Neural progenitor cell (in vitro differentiated cells): ENCODE data around the gene JHY. TPM values are rescaled to one million over a fixed set of nuclear protein-coding genes. Genes with fewer than 3 reads are reported as not detected.

Experiments
- DNase-seq: peaks from one replicate; pipeline ENCODE4 v3.0.0-alpha.2; 2016; ENCODE audit warnings: low spot score
- H2AFZ ChIP-seq: fragments of 200-600 bp; sonication (generic); replicated peaks from 2 replicates; pipeline ENCODE4 v1.6.1; 2016; ENCODE audit warnings: antibody characterized with exemption
- H3F3A ChIP-seq: fragments of 200-600 bp; sonication (generic); 2 replicates; pipeline ENCODE4 v1.6.1; 2016; ENCODE audit warnings: antibody characterized with exemption, low read depth
- H3K27ac ChIP-seq: fragments of 200-600 bp; sonication (generic); 2 replicates; pipeline ENCODE4 v1.5.1; 2016; ENCODE audit warnings: mild to moderate bottlenecking
- H3K27me3 ChIP-seq: fragments of 200-600 bp; sonication (generic); 2 replicates; pipeline ENCODE4 v1.6.1; 2016; ENCODE audit warnings: mild to moderate bottlenecking, moderate library complexity
- H3K36me3 ChIP-seq: fragments of 200-600 bp; sonication (generic); 2 replicates; pipeline ENCODE4 v1.5.1; 2016
- H3K4me1 ChIP-seq: fragments of 200-600 bp; sonication (generic); 2 replicates; pipeline ENCODE4 v1.6.1; 2016; ENCODE audit warnings: mixed run types
- H3K4me2 ChIP-seq: fragments of 200-600 bp; sonication (generic); 2 replicates; pipeline ENCODE4 v1.6.1; 2016
- H3K4me3 ChIP-seq: fragments of 200-600 bp; sonication (generic); 2 replicates; pipeline ENCODE4 v1.5.1; 2016
- H3K79me2 ChIP-seq: fragments of 200-600 bp; sonication (generic); 2 replicates; pipeline ENCODE4 v1.6.1; 2016; ENCODE audit warnings: low read depth
- H3K9ac ChIP-seq: fragments of 200-600 bp; sonication (generic); 2 replicates; pipeline ENCODE4 v1.6.1; 2016
- H3K9me3 ChIP-seq: fragments of 200-600 bp; sonication (generic); 2 replicates; pipeline ENCODE4 v1.5.1; 2016; ENCODE audit warnings: low read depth
- H4K20me1 ChIP-seq: fragments of 200-600 bp; sonication (generic); 2 replicates; pipeline ENCODE4 v1.6.1; 2016; ENCODE audit warnings: low read depth
- H3K27ac Mint-ChIP-seq: 3 replicates; pipeline ENCODE4 v1.8.0; 2021; ENCODE audit warnings: mixed read lengths
- H3K27me3 Mint-ChIP-seq: 2 replicates; pipeline ENCODE4 v1.8.0; 2022; ENCODE audit warnings: low read depth, mild to moderate bottlenecking, inconsistent platforms, moderate library complexity, mixed read lengths; ENCODE audit not compliant: insufficient read depth
- H3K36me3 Mint-ChIP-seq: 3 replicates; pipeline ENCODE4 v1.8.0; 2021; ENCODE audit warnings: mixed read lengths
- H3K4me1 Mint-ChIP-seq: 3 replicates; pipeline ENCODE4 v1.8.0; 2021; ENCODE audit warnings: mixed read lengths
- H3K4me3 Mint-ChIP-seq: 3 replicates; pipeline ENCODE4 v1.8.0; 2021; ENCODE audit warnings: mild to moderate bottlenecking, moderate library complexity, mixed read lengths
- H3K9me3 Mint-ChIP-seq: 3 replicates; pipeline ENCODE4 v1.8.0; 2020; ENCODE audit warnings: mixed read lengths
- EZH2 ChIP-seq: fragments of 200-600 bp; sonication (generic); IDR thresholded peaks from 2 replicates; pipeline ENCODE4 v1.6.1; 2017; ENCODE audit warnings: antibody characterized with exemption, mild to moderate bottlenecking, moderate library complexity
- EZH2phosphoT487 ChIP-seq: fragments of 200-600 bp; sonication (generic); IDR thresholded peaks from 2 replicates; pipeline ENCODE4 v1.6.1; 2017; ENCODE audit warnings: antibody characterized with exemption
- total RNA-seq: library from RNA; depleted of rRNA; stranded (reverse); fragments of >200 nt; gene quantifications from 2 replicates; pipeline ENCODE4 v1.2.3, GENCODE V29; 2015; ENCODE audit warnings: low replicate concordance
- TF ChIP-seq, protein P1 (sequence below): fragments of 200-600 bp; sonication (generic); IDR thresholded peaks from 2 replicates; pipeline ENCODE4 v1.5.1; 2017; ENCODE audit warnings: antibody characterized with exemption, mild to moderate bottlenecking

JHY gene
- total RNA-seq, 1 donor from 2014 or later: 0.69 TPM

DNA sequence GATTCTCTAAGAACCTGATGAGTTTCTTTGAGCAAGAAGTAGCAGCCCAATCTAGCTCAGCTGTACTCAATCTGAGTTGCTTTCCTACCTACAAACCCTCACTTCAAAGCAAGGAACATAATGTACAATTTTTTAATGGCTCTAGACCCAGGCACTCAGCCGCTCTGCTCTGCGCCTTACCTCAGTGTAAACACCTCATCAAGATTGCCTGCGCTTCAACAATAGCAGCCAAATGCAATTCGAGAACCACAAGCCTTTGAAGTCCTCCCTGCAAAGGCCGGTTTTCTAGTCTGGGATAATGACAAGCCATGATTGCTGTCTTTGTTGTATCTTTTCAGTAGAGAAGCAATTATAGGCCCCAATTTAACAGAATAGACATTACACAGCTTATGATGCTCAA, 38.0 kb downstream of the JHY start:
- H3K79me2 ChIP-seq: no peaks in the 10 kb centered on the region
- Mint-ChIP-seq H3K36me3 (no peaks in the 10 kb centered on the region), H3K27me3 (peaks cover 6% of the 10 kb centered on the region), H3K4me3 (peak overlapping the region; percentile 46), H3K9me3 (no peaks in the 10 kb centered on the region), H3K4me1 (peaks cover 31% of the 10 kb centered on the region), H3K27ac (no peak overlapping the region)
- H3K36me3 ChIP-seq: no peaks in the 10 kb centered on the region
- peaks cover 17% of the 10 kb centered on the region for H3K4me1 ChIP-seq
- no peaks in the 10 kb centered on the region for H3K27me3 ChIP-seq
- no peak overlapping the region for H3K9ac ChIP-seq
- no peak overlapping the region for H3K4me3 ChIP-seq
- no peaks in the 10 kb centered on the region for H3K9me3 ChIP-seq
- DNase-seq: peak; percentile 79
- TF ChIP-seq EZH2phosphoT487: no peak
- peaks cover 11% of the 10 kb centered on the region for H3F3A ChIP-seq
- H4K20me1 ChIP-seq: no peaks in the 10 kb centered on the region
- peak overlapping the region; percentile 30 for H3K4me2 ChIP-seq
- no peak overlapping the region for H2AFZ ChIP-seq
- H3K27ac ChIP-seq: no peak overlapping the region

DNA sequence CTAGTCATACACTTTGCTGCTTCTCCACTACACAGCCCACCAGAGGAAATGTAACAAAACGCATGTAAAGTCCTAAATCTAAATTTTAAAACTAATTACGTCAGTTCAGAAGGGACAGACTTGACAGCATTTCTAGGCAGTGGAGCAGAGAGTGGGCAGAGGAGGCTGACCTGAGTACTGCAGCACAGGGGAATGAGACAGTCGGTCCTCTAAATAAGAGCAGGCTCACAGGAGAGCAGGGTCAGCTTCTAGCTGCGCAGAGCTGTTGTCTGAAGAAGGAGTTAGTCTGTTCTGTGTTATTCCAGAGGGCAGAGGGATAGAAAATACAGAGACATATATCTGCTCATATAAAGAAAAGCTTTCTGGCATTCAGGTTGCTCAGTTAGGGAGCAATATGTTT, 40.3 kb downstream of the JHY start:
- Histone ChIP-seq H3K27ac (no peak overlapping the region), H3K79me2 (no peaks in the 10 kb centered on the region), H3K9ac (no peak overlapping the region), H3K9me3 (no peaks in the 10 kb centered on the region), H3K4me3 (no peak overlapping the region), H3F3A (peaks cover 11% of the 10 kb centered on the region), H3K4me1 (peaks cover 17% of the 10 kb centered on the region), H3K27me3 (no peaks in the 10 kb centered on the region), H2AFZ (no peak overlapping the region), H3K36me3 (no peaks in the 10 kb centered on the region), H4K20me1 (no peaks in the 10 kb centered on the region), H3K4me2 (no peak overlapping the region)
- Mint-ChIP-seq H3K36me3 (no peaks in the 10 kb centered on the region), H3K27ac (no peak overlapping the region), H3K9me3 (no peaks in the 10 kb centered on the region), H3K4me1 (peaks cover 31% of the 10 kb centered on the region), H3K4me3 (no peak overlapping the region), H3K27me3 (peaks cover 11% of the 10 kb centered on the region)
- DNase-seq: no peak
- TF ChIP-seq, protein P1, sequence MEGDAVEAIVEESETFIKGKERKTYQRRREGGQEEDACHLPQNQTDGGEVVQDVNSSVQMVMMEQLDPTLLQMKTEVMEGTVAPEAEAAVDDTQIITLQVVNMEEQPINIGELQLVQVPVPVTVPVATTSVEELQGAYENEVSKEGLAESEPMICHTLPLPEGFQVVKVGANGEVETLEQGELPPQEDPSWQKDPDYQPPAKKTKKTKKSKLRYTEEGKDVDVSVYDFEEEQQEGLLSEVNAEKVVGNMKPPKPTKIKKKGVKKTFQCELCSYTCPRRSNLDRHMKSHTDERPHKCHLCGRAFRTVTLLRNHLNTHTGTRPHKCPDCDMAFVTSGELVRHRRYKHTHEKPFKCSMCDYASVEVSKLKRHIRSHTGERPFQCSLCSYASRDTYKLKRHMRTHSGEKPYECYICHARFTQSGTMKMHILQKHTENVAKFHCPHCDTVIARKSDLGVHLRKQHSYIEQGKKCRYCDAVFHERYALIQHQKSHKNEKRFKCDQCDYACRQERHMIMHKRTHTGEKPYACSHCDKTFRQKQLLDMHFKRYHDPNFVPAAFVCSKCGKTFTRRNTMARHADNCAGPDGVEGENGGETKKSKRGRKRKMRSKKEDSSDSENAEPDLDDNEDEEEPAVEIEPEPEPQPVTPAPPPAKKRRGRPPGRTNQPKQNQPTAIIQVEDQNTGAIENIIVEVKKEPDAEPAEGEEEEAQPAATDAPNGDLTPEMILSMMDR: no peak
- no peak for TF ChIP-seq EZH2
- no peak for TF ChIP-seq EZH2phosphoT487

DNA sequence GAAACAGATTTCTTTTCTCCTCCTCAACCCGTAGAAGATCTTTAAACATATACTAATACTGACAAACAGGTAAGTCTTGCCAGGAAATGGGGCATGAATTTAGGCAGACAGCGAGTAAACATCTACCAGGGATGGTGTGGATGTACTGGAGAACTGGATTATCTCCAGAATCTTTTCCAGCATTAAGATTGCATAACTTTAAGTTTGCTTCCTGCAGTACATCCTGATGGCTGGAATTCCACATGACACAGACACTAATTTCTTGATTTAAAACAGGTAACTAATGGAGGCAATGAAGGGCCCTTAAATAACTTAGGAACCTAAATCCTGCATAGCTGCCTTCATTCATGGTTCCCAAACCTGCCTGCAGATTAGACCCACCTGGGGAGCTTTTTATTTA, 40.7 kb downstream of the JHY start:
- H3K9me3 ChIP-seq: no peaks in the 10 kb centered on the region
- Mint-ChIP-seq H3K27ac (no peak overlapping the region), H3K27me3 (peaks cover 11% of the 10 kb centered on the region), H3K4me3 (no peak overlapping the region), H3K9me3 (no peaks in the 10 kb centered on the region), H3K36me3 (no peaks in the 10 kb centered on the region), H3K4me1 (peaks cover 28% of the 10 kb centered on the region)
- no peak overlapping the region for H3K9ac ChIP-seq
- peaks cover 11% of the 10 kb centered on the region for H3F3A ChIP-seq
- H2AFZ ChIP-seq: no peak overlapping the region
- no peaks in the 10 kb centered on the region for H3K27me3 ChIP-seq
- H3K27ac ChIP-seq: no peak overlapping the region
- no peak overlapping the region for H3K4me3 ChIP-seq
- no peak for DNase-seq
- peaks cover 17% of the 10 kb centered on the region for H3K4me1 ChIP-seq
- H3K79me2 ChIP-seq: no peaks in the 10 kb centered on the region
- TF ChIP-seq, protein P1: no peak
- TF ChIP-seq EZH2 (no peak), EZH2phosphoT487 (no peak)
- no peaks in the 10 kb centered on the region for H3K36me3 ChIP-seq
- H3K4me2 ChIP-seq: no peak overlapping the region
- H4K20me1 ChIP-seq: no peaks in the 10 kb centered on the region

DNA sequence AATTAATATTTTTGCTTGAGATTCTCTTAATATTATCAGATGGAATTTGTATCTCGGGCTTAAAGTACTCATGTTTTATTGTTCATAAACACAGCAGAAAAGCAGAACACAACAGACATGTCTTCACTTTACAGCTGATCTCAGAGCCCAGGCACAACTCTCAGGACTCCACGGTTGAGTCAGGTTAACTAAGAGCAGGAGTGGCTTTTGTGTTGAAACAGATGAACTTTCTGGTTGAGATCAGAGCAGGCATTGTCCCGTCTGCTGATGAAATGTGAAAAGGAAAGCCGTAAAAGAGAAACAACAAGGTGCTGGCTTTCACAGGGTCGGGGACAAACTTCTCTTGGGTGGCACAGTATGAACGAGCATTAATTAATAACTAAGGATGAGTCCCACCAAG, 49.0 kb downstream of the JHY start:
- peaks cover 3% of the 10 kb centered on the region for H3K9me3 Mint-ChIP-seq
- Histone ChIP-seq H3K9ac (no peak overlapping the region), H2AFZ (no peak overlapping the region), H3K27ac (no peak overlapping the region), H3K4me2 (peak overlapping the region; percentile 28), H3K36me3 (no peaks in the 10 kb centered on the region), H3F3A (no peaks in the 10 kb centered on the region), H3K79me2 (no peaks in the 10 kb centered on the region), H3K27me3 (no peaks in the 10 kb centered on the region), H3K9me3 (no peaks in the 10 kb centered on the region), H4K20me1 (no peaks in the 10 kb centered on the region), H3K4me3 (no peak overlapping the region), H3K4me1 (peaks cover 12% of the 10 kb centered on the region)
- H3K36me3 Mint-ChIP-seq: peaks cover 2% of the 10 kb centered on the region
- peaks cover 2% of the 10 kb centered on the region for H3K4me1 Mint-ChIP-seq
- H3K27me3 Mint-ChIP-seq: peaks cover 3% of the 10 kb centered on the region
- TF ChIP-seq EZH2: no peak
- TF ChIP-seq EZH2phosphoT487: no peak
- TF ChIP-seq, protein P1: no peak
- H3K27ac Mint-ChIP-seq: no peak overlapping the region
- DNase-seq: peak; percentile 41
- H3K4me3 Mint-ChIP-seq: no peak overlapping the region
